ENCODE results near the gene FER. TPM values are rescaled to one million over a fixed set of nuclear protein-coding genes. Genes with fewer than 3 reads are reported as not detected.

Gene FER
- polyA plus RNA-seq, 1 of the 3 experiments (the other 2 are of a cell fraction), result 1.8 TPM

DNA sequence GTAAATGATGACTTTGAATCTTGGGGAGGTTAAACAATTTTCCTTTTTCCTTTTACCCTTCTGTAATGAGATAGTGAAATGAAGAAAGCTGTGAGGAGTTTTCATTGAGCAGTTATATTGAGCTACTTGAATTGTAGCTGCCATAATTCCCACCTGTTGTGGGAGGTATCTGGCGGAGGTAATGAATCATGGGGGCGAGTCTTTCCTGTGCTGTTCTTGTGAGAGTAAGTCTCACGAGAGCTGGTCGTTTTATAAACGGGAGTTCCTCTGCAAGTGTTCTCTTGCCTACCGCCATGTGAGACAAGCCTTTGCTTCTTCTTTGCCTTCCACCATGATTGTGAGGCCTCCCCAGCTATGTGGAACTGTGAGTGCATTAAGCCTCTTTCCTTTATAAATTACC lies 258.4 kb downstream of the FER start:
- Histone ChIP-seq H3F3A (replicated peaks; ENCODE audit: insufficient read depth) (no peaks in the 10 kb centered on the region), H3K4me2 (no peak overlapping the region), H2AFZ (ENCODE audit: low read depth) (no peak overlapping the region), H4K20me1 (ENCODE audit: insufficient read depth) (no peaks in the 10 kb centered on the region), H3K79me2 (ENCODE audit: insufficient read depth) (no peaks in the 10 kb centered on the region), H3K4me1 (ENCODE audit: control insufficient read depth in 1 of 2, insufficient read depth in 2 of 2, low read depth in 1 of 2, low read length in 1 of 2) (no peaks in the 10 kb centered on the region; a peak in 1 of 4 replicates), H3K27me3 (ENCODE audit: insufficient read depth) (no peaks in the 10 kb centered on the region), H3K4me3 (ENCODE audit: low read depth in 2 of 2, low read length in 1 of 2) (no peak overlapping the region), H3K9ac (no peak overlapping the region), H3K9me3 (no peaks in the 10 kb centered on the region), H3K9me2 (no peaks in the 10 kb centered on the region), H3K36me3 (replicated peaks in 1 of 2; ENCODE audit: control insufficient read depth in 1 of 2, insufficient read depth in 2 of 2, low read length in 1 of 2) (no peaks in the 10 kb centered on the region), H3K27ac (ENCODE audit: low read depth in 2 of 2, low read length in 1 of 2) (no peak overlapping the region)
- ChIA-PET CTCF (no interaction called here), POLR2A (no interaction called here)
- TF ChIP-seq MXI1 (IDR thresholded peaks at IDR 0.05; ENCODE audit: low read depth, low read length), result no peak
- no peak for TF ChIP-seq RXRA (IDR thresholded peaks at IDR 0.05; ENCODE audit: borderline replicate concordance, low read depth)
- no peak for TF ChIP-seq YY1 (IDR thresholded peaks at IDR 0.05; ENCODE audit: low read depth)
- no peak for TF ChIP-seq POLR2AphosphoS5 (IDR thresholded peaks at IDR 0.05; ENCODE audit: low read depth, low read length)
- no peak for TF ChIP-seq RFX5 (IDR thresholded peaks at IDR 0.05; ENCODE audit: low read length)
- TF ChIP-seq MEF2A (IDR thresholded peaks at IDR 0.05; ENCODE audit: borderline replicate concordance, low read depth), result no peak
- TF ChIP-seq RCOR1 (IDR thresholded peaks at IDR 0.05; ENCODE audit: low read length), result no peak
- no peak for TF ChIP-seq NRF1 (IDR thresholded peaks at IDR 0.05; ENCODE audit: low read depth, low read length)
- no peak for TF ChIP-seq FOXM1 (IDR thresholded peaks at IDR 0.05; ENCODE audit: low read depth)
- no peak for TF ChIP-seq ELF1 (IDR thresholded peaks at IDR 0.05)
- TF ChIP-seq FOSL2 (IDR thresholded peaks at IDR 0.05; ENCODE audit: borderline replicate concordance, low read depth), result no peak
- no peak for TF ChIP-seq JUND (IDR thresholded peaks at IDR 0.05)
- TF ChIP-seq, protein P1, sequence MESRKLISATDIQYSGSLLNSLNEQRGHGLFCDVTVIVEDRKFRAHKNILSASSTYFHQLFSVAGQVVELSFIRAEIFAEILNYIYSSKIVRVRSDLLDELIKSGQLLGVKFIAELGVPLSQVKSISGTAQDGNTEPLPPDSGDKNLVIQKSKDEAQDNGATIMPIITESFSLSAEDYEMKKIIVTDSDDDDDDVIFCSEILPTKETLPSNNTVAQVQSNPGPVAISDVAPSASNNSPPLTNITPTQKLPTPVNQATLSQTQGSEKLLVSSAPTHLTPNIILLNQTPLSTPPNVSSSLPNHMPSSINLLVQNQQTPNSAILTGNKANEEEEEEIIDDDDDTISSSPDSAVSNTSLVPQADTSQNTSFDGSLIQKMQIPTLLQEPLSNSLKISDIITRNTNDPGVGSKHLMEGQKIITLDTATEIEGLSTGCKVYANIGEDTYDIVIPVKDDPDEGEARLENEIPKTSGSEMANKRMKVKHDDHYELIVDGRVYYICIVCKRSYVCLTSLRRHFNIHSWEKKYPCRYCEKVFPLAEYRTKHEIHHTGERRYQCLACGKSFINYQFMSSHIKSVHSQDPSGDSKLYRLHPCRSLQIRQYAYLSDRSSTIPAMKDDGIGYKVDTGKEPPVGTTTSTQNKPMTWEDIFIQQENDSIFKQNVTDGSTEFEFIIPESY (IDR thresholded peaks at IDR 0.05; ENCODE audit: borderline replicate concordance, low read depth), result no peak
- TF ChIP-seq, protein P2, sequence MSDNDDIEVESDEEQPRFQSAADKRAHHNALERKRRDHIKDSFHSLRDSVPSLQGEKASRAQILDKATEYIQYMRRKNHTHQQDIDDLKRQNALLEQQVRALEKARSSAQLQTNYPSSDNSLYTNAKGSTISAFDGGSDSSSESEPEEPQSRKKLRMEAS (IDR thresholded peaks at IDR 0.05; ENCODE audit: low read depth), result no peak
- no peak for DNase-seq
- WGBS (ENCODE audit: low lambda C conversion rate), result 96% methylated on average over 6 of the region's 6 CpGs

DNA sequence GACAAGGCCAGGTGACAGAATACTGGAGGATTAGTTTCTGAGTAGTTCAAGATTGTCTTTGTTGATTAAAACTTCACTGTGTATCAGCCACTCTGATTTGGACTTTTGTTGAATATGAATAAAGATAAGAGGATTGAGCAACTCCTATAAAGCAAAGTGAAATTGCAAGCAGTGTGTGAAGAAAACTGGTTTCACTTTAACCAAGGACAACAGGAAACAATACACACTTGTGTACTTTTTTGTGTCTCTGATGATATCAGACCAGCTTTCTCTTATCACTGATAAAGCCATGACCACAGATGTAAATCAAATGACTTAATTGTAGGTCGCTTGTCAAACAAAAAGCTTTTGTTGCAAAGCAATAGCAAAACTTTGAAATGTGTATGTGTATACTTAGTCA lies 268.6 kb downstream of the FER start:
- H3K4me2 ChIP-seq, result no peak overlapping the region
- TF ChIP-seq RXRA (IDR thresholded peaks at IDR 0.05; ENCODE audit: borderline replicate concordance, low read depth) (no peak), GATA2 (CRISPR knock-in tag; IDR thresholded peaks at IDR 0.05) (0 out of 2 replicates have a peak, but pooled peaks have one; percentile 5), ELF1 (IDR thresholded peaks at IDR 0.05) (no peak)
- no peak overlapping the region for H2AFZ ChIP-seq (ENCODE audit: low read depth)
- no peaks in the 10 kb centered on the region for H3F3A ChIP-seq (replicated peaks; ENCODE audit: insufficient read depth)
- no peak overlapping the region for H3K9ac ChIP-seq
- CTCF ChIA-PET, result no interaction called here
- no peaks in the 10 kb centered on the region for H4K20me1 ChIP-seq (ENCODE audit: insufficient read depth)
- no peak overlapping the region for H3K4me3 ChIP-seq (ENCODE audit: low read depth in 2 of 2, low read length in 1 of 2)
- H3K9me3 ChIP-seq, result no peaks in the 10 kb centered on the region
- H3K27ac ChIP-seq (ENCODE audit: low read depth in 2 of 2, low read length in 1 of 2), result no peak overlapping the region
- H3K4me1 ChIP-seq (ENCODE audit: control insufficient read depth in 1 of 2, insufficient read depth in 2 of 2, low read depth in 1 of 2, low read length in 1 of 2), result peaks cover 3 to 7% of the 10 kb centered on the region in 2 experiments; a peak in 3 of 4 replicates
- H3K79me2 ChIP-seq (ENCODE audit: insufficient read depth), result no peaks in the 10 kb centered on the region
- 91% methylated on average over 1 of the region's 1 CpG for WGBS (ENCODE audit: low lambda C conversion rate)
- DNase-seq, result no peak
- no peaks in the 10 kb centered on the region for H3K36me3 ChIP-seq (replicated peaks in 1 of 2; ENCODE audit: control insufficient read depth in 1 of 2, insufficient read depth in 2 of 2, low read length in 1 of 2)
- POLR2A ChIA-PET, result no interaction called here
- no peaks in the 10 kb centered on the region for H3K27me3 ChIP-seq (ENCODE audit: insufficient read depth)
- H3K9me2 ChIP-seq, result no peaks in the 10 kb centered on the region
